Tibial nerve (tissue), 4 donors: ENCODE data around the gene HPS1. TPM values are rescaled to one million over a fixed set of nuclear protein-coding genes. Genes with fewer than 3 reads are reported as not detected.

ENCODE experiments used
- DNase-seq, 2 donors: peaks; one replicate each; pipeline ENCODE4 v3.0.0-alpha.2; 2019; ENCODE audit warnings: low spot score in 2 of 2
- H3K27ac ChIP-seq, 4 donors: fragments of 200-600 bp; sonication (generic) in 3 of 4; one replicate each; pipeline ENCODE4 v1.5.1; 2017 to 2019; ENCODE audit warnings: mild to moderate bottlenecking in 1 of 4
- H3K27me3 ChIP-seq, 2 donors: fragments of 200-600 bp; sonication (generic) in 1 of 2; one replicate each; pipeline versions ENCODE4 v1.5.1 to v1.6.0; 2017 to 2019
- H3K36me3 ChIP-seq, 3 donors: fragments of 200-600 bp; sonication (generic); one replicate each; pipeline ENCODE4 v1.5.1; 2018 to 2019
- H3K4me1 ChIP-seq, 4 donors: fragments of 200-600 bp; sonication (generic) in 3 of 4; one replicate each; pipeline ENCODE4 v1.5.1; 2017 to 2019
- H3K4me3 ChIP-seq, 4 donors: fragments of 200-600 bp; sonication (generic) in 3 of 4; one replicate each; pipeline ENCODE4 v1.5.1; 2017 to 2019; ENCODE audit warnings: mild to moderate bottlenecking in 1 of 4, moderate library complexity in 1 of 4
- H3K9me3 ChIP-seq, 4 donors: fragments of 200-600 bp; sonication (generic) in 3 of 4; one replicate each; pipeline ENCODE4 v1.5.1; 2017 to 2019
- CTCF ChIP-seq, 5 experiments: fragments of 200-600 bp in 3 of 5; fragments of 450-650 bp in 2 of 5; sonication (generic) in 3 of 5; IDR thresholded peaks; one replicate each; pipeline ENCODE4 v1.5.1; 2016 to 2019; ENCODE audit warnings: antibody characterized with exemption in 5 of 5, mild to moderate bottlenecking in 3 of 5, moderate library complexity in 2 of 5
- EP300 ChIP-seq, 2 donors: sonication (generic); formaldehyde crosslinking; IDR thresholded peaks; one replicate each; pipeline ENCODE4 v1.6.1; 2017; ENCODE audit warnings: antibody characterized with exemption in 2 of 2, mild to moderate bottlenecking in 1 of 2
- POLR2A ChIP-seq, 2 donors: fragments of 450-650 bp; IDR thresholded peaks; one replicate each; pipeline ENCODE4 v1.6.1; 2017; ENCODE audit warnings: antibody characterized with exemption in 2 of 2, mild to moderate bottlenecking in 2 of 2, moderate library complexity in 2 of 2
- WGBS, 2 donors: methylation state at CpG; one replicate each; pipeline ENCODE4 v1.1.5; 2018; 5-methylcytosine and 5-hydroxymethylcytosine counted together
- total RNA-seq, 4 donors: library from RNA; depleted of rRNA; stranded (reverse); fragments of >200 nt; gene quantifications; one replicate each; pipeline ENCODE4 v1.1.0, GENCODE V29; 2016

The HPS1 gene
- total RNA-seq, 4 donors from 2014 or later, result 38.7 to 101 (median 62.5) TPM

GRCh38 chr10:98380493-98381339 lies 66.0 kb downstream of the HPS1 start:
- H3K9me3 ChIP-seq, result peaks cover 0 to 6% (median 0%) of the 10 kb centered on the region in 4 donors
- DNase-seq, result no peak
- H3K36me3 ChIP-seq, result peaks cover 0 to 85% (median 4%) of the 10 kb centered on the region in 3 donors
- H3K4me3 ChIP-seq, result no peak overlapping the region
- WGBS, 2 donors, result 68 to 72% methylated on average over 8 of the region's 8 CpGs
- peaks cover 0 to 7% (median 0%) of the 10 kb centered on the region in 4 donors for H3K4me1 ChIP-seq
- H3K27ac ChIP-seq, result no peak overlapping the region
- TF ChIP-seq POLR2A (IDR thresholded peaks at IDR 0.05), result no peak
- no peak for TF ChIP-seq EP300 (IDR thresholded peaks at IDR 0.05)
- no peak for TF ChIP-seq CTCF (IDR thresholded peaks at IDR 0.05)
- no peaks in the 10 kb centered on the region for H3K27me3 ChIP-seq

DNA sequence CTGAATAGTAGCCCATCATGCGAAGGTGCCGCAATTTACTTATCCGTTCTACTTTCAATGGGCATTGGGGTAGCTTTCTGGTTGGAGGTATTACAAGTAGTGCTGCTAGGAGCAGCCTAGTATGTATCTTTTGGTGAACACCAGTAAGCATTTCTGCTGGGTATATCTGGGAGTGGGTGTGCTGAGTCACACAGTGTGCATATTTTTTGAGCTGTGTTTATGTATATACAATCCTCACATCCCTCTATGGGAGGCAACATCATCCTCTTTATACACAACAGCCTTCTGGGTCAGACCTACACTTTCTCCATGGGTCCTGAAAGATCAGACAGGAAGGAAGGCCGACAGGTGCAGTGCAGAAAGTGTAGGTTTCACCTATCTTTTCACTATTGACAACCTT lies 68.0 kb downstream of the HPS1 start:
- peaks cover 0 to 6% (median 0%) of the 10 kb centered on the region in 4 donors for H3K9me3 ChIP-seq
- no peak overlapping the region for H3K4me3 ChIP-seq
- 95 to 96% methylated on average over 4 of the region's 4 CpGs for WGBS, 2 donors
- no peak for TF ChIP-seq EP300 (IDR thresholded peaks at IDR 0.05)
- no peak for TF ChIP-seq POLR2A (IDR thresholded peaks at IDR 0.05)
- no peak for TF ChIP-seq CTCF (IDR thresholded peaks at IDR 0.05)
- no peak overlapping the region for H3K27ac ChIP-seq
- no peak for DNase-seq
- no peaks in the 10 kb centered on the region for H3K27me3 ChIP-seq
- peaks cover 0 to 65% (median 4%) of the 10 kb centered on the region in 3 donors for H3K36me3 ChIP-seq
- H3K4me1 ChIP-seq, result peaks cover 0 to 4% (median 0%) of the 10 kb centered on the region in 4 donors

- 97% methylated on average over 3 of the region's 3 CpGs for WGBS, 2 donors
- Histone ChIP-seq H3K27ac (no peak overlapping the region), H3K27me3 (no peaks in the 10 kb centered on the region), H3K9me3 (peaks cover 0 to 6% (median 0%) of the 10 kb centered on the region in 4 donors), H3K4me1 (no peaks in the 10 kb centered on the region), H3K36me3 (peaks cover 0 to 53% (median 4%) of the 10 kb centered on the region in 3 donors), H3K4me3 (no peak overlapping the region)
- TF ChIP-seq POLR2A (IDR thresholded peaks at IDR 0.05) (no peak), CTCF (IDR thresholded peaks at IDR 0.05) (no peak), EP300 (IDR thresholded peaks at IDR 0.05) (no peak)
- no peak for DNase-seq
Measured at GRCh38 chr10:98377536-98377935, 69.2 kb downstream of the HPS1 start.

DNA sequence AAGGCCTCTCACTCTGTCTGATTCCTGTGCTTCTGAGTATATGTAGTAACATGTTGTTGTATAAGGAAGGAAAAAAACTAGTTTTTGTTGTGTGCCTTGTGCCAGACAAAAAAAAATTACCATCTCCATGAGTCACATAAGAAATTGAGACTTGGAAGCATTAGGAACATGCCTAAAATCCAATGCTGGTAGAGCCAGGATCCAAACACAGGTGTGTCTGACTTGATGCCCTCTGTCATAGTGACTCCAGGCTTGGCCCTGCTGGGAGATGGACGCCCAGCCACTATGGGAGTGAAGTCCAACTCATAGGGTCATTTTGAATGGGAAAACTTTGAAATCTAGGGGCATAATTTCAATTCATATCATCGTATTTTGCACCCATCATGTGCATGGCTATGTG lies 69.7 kb downstream of the HPS1 start:
- H3K4me3 ChIP-seq, result no peak overlapping the region
- WGBS, 2 donors, result 95% methylated on average over 2 of the region's 2 CpGs
- TF ChIP-seq POLR2A (IDR thresholded peaks at IDR 0.05) (no peak), EP300 (IDR thresholded peaks at IDR 0.05) (no peak), CTCF (IDR thresholded peaks at IDR 0.05) (no peak)
- no peaks in the 10 kb centered on the region for H3K27me3 ChIP-seq
- H3K4me1 ChIP-seq, result no peaks in the 10 kb centered on the region
- H3K9me3 ChIP-seq, result peaks cover 0 to 6% (median 0%) of the 10 kb centered on the region in 4 donors
- DNase-seq, result no peak
- no peak overlapping the region for H3K27ac ChIP-seq
- peaks cover 0 to 49% (median 4%) of the 10 kb centered on the region in 3 donors for H3K36me3 ChIP-seq

DNA sequence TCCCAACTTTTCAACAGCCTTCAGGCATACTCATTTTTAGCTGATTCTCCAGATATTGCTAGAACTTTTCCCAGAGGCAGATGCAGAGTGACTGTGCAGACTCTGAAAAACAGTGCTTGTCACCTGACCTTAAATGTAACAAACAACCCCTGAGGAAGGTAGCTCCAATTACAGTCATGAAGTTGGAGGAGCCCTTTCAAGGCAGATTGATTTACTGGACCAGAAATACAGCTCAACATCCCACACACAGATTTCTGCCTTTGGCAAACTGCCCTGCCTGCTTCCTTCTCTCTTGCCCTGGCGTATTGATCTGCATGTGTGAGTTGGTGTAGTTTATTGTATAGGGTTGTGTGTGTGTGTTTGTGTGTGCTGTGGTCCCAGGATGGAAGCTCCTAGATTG lies 70.2 kb downstream of the HPS1 start:
- peaks cover 0 to 44% (median 4%) of the 10 kb centered on the region in 3 donors for H3K36me3 ChIP-seq
- H3K4me3 ChIP-seq, result no peak overlapping the region
- peaks cover 0 to 1% (median 0%) of the 10 kb centered on the region in 4 donors for H3K4me1 ChIP-seq
- no peaks in the 10 kb centered on the region for H3K27me3 ChIP-seq
- 20 to 78% methylated on average over 1 of the region's 1 CpG for WGBS, 2 donors
- peaks cover 0 to 6% (median 0%) of the 10 kb centered on the region in 4 donors for H3K9me3 ChIP-seq
- DNase-seq, result no peak
- no peak overlapping the region for H3K27ac ChIP-seq
- TF ChIP-seq EP300 (IDR thresholded peaks at IDR 0.05) (no peak), CTCF (IDR thresholded peaks at IDR 0.05) (no peak), POLR2A (IDR thresholded peaks at IDR 0.05) (no peak)
